DND-41 (cell line): ENCODE results near the gene EVC2.

Experiments used
- ATAC-seq: fragments of 200-7000 bp; cut with Tn5 transposase; 3 replicates; pipeline ENCODE4 v1.9.1; 2021; ENCODE audit warnings: low read depth; ENCODE audit not compliant: insufficient read depth
- DNase-seq: peaks from one replicate; pipeline ENCODE4 v3.0.0-alpha.2; 2020
- H2AFZ ChIP-seq: 2 replicates; pipeline ENCODE4 v1.6.0; 2012; ENCODE audit warnings: low read depth, low read length
- H3K27ac ChIP-seq: 2 replicates; pipeline ENCODE4 v1.5.1; 2012; ENCODE audit warnings: low read length, inconsistent platforms
- H3K27me3 ChIP-seq: fragments of 200-600 bp; sonication (generic); 2 replicates; pipeline ENCODE4 v1.6.0; 2012; ENCODE audit warnings: low read length, mild to moderate bottlenecking, inconsistent platforms; ENCODE audit not compliant: insufficient read depth, poor library complexity
- H3K36me3 ChIP-seq: 2 replicates; pipeline ENCODE4 v1.5.1; 2012; ENCODE audit warnings: low read length, inconsistent platforms; ENCODE audit not compliant: insufficient read depth
- H3K4me1 ChIP-seq: 2 replicates; pipeline ENCODE4 v1.5.1; 2012; ENCODE audit warnings: mild to moderate bottlenecking, low read length; ENCODE audit not compliant: insufficient read depth
- H3K4me2 ChIP-seq: 2 replicates; pipeline ENCODE4 v1.6.0; 2012; ENCODE audit warnings: mild to moderate bottlenecking, moderate library complexity, low read length, inconsistent platforms; ENCODE audit not compliant: insufficient read depth
- H3K4me3 ChIP-seq, 2 experiments: fragments of 200-600 bp in 1 of 2; shearing (Covaris generic) in 1 of 2; 2 replicates each; pipeline ENCODE4 v1.5.1; 2012 to 2016; ENCODE audit warnings: inconsistent platforms in 2 of 2, low read length in 2 of 2, mild to moderate bottlenecking in 2 of 2, low read depth in 1 of 2, moderate library complexity in 1 of 2
- H3K79me2 ChIP-seq: 2 replicates; pipeline ENCODE4 v1.6.0; 2012; ENCODE audit warnings: low read length, inconsistent platforms; ENCODE audit not compliant: insufficient read depth
- H3K9ac ChIP-seq: 2 replicates; pipeline ENCODE4 v1.6.0; 2012; ENCODE audit warnings: low read depth, mild to moderate bottlenecking, inconsistent platforms, low read length, moderate library complexity
- H3K9me3 ChIP-seq: 2 replicates; pipeline ENCODE4 v1.5.1; 2012; ENCODE audit warnings: low read length, moderate library complexity, mild to moderate bottlenecking, inconsistent platforms; ENCODE audit not compliant: insufficient read depth, severe bottlenecking
- H4K20me1 ChIP-seq: 2 replicates; pipeline ENCODE4 v1.6.0; 2012; ENCODE audit warnings: low read length; ENCODE audit not compliant: insufficient read depth
- EZH2 ChIP-seq: IDR thresholded peaks from 3 replicates; pipeline ENCODE4 v1.6.1; 2012; ENCODE audit warnings: borderline replicate concordance, low read depth, mild to moderate bottlenecking, moderate library complexity, low read length, inconsistent platforms; ENCODE audit not compliant: severe bottlenecking
- TF ChIP-seq, protein P1 (sequence below): IDR thresholded peaks from 2 replicates; pipeline ENCODE4 v1.5.1; 2012; ENCODE audit warnings: borderline replicate concordance, low read length, moderate library complexity, mild to moderate bottlenecking; ENCODE audit not compliant: poor library complexity, severe bottlenecking; ENCODE audit errors: extremely low read depth

EVC2 gene

DNA sequence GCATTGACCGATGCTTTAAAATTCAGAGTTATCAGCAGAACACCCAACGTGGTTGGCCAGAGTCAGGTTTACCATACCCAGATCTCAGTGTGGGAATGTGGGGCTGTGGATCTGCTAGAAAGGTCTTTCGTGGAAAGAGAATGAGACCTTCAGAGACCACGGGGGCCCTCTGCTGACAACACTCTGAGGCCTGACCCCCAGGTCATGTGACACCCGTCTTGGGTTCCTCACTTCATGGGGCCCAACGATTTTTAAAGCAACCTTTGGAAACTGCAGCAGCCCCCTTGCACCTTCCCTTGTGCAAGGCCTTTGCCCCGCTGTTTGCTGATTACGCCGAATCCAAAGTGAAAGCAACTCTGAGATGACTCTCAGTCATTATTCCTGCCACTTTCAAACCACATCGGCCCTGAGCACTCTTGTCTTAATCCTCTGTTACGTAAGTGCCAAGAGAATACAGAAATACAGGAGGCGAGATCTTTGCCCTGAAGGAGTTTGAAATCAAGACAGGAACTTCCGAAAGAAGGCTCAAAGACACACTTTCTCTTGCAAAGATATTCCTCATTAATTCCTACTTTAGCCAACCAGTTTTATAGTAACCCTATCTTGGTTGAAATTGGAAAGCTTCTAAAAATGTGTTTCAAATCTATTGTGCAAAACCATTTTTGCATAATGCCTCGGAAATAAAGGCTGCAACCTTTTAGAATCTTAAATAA is 88.3 kb downstream of the EVC2 start:
- no peaks in the 10 kb centered on the region for H4K20me1 ChIP-seq
- no peaks in the 10 kb centered on the region for H3K27me3 ChIP-seq
- no peak overlapping the region for H3K4me2 ChIP-seq
- no peaks in the 10 kb centered on the region for H3K4me1 ChIP-seq
- H3K27ac ChIP-seq = no peak overlapping the region
- no peaks in the 10 kb centered on the region for H3K79me2 ChIP-seq
- no peak overlapping the region for H3K9ac ChIP-seq
- H3K36me3 ChIP-seq = no peaks in the 10 kb centered on the region
- no peak overlapping the region for H2AFZ ChIP-seq
- no peaks in the 10 kb centered on the region for H3K9me3 ChIP-seq
- no peak for ATAC-seq
- no peak overlapping the region for H3K4me3 ChIP-seq
- TF ChIP-seq, protein P1, sequence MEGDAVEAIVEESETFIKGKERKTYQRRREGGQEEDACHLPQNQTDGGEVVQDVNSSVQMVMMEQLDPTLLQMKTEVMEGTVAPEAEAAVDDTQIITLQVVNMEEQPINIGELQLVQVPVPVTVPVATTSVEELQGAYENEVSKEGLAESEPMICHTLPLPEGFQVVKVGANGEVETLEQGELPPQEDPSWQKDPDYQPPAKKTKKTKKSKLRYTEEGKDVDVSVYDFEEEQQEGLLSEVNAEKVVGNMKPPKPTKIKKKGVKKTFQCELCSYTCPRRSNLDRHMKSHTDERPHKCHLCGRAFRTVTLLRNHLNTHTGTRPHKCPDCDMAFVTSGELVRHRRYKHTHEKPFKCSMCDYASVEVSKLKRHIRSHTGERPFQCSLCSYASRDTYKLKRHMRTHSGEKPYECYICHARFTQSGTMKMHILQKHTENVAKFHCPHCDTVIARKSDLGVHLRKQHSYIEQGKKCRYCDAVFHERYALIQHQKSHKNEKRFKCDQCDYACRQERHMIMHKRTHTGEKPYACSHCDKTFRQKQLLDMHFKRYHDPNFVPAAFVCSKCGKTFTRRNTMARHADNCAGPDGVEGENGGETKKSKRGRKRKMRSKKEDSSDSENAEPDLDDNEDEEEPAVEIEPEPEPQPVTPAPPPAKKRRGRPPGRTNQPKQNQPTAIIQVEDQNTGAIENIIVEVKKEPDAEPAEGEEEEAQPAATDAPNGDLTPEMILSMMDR = no peak
- TF ChIP-seq EZH2 = no peak
- DNase-seq = no peak

DNA sequence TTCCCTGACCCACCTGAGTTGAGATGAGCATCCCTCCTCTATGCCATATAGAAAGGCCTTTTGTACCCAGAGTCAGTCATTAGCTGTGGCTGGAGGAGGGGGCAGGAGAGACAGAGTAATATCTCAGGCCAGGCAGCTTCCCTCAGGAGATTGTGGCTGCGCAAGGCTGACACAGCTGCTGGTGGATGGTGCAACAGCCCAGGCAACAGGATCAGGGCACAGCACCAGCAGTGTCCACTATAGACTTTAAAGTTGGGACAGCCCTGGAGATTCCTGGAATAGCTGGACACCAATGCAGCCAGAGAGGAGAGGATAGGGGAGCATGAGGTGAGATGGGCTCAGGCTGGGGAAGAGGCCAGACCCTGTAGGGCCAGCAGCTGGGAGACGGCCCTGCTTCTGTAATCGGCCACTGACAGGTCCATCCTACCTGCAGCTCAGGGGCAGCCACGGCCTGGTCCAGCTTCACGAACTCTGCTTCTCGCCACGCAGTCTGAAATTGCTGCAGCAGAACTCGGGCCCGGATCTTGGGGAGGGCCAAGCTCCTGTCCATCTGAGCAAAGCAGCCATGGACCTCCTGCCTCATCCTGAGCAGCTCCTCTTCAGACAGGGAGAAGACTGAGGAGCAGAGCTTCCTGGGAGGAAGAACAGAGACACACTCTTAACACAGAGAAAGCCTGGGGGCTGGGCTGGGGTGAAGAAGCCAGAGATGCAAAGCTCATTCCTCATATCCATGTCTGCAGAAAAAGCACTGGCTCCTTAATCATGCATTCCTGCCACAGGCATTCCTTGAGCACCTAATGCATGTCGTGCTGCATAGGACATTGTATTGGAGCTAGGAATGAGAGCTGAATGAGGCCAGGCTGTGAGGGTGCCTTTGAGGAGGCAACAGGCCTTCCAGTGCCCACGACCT is 90.1 kb downstream of the EVC2 start:
- ATAC-seq (no peak), DNase-seq (no peak)
- H3K9me3 ChIP-seq = no peaks in the 10 kb centered on the region
- no peak overlapping the region for H3K27ac ChIP-seq
- H3K4me3 ChIP-seq = no peak overlapping the region
- H3K9ac ChIP-seq = no peak overlapping the region
- no peak overlapping the region for H3K4me2 ChIP-seq
- no peaks in the 10 kb centered on the region for H3K4me1 ChIP-seq
- no peak for TF ChIP-seq EZH2
- TF ChIP-seq, protein P1 = no peak
- H3K27me3 ChIP-seq = no peaks in the 10 kb centered on the region
- no peaks in the 10 kb centered on the region for H4K20me1 ChIP-seq
- H3K36me3 ChIP-seq = no peaks in the 10 kb centered on the region
- H3K79me2 ChIP-seq = no peaks in the 10 kb centered on the region
- H2AFZ ChIP-seq = no peak overlapping the region

- Histone ChIP-seq H3K4me2 (no peak overlapping the region), H3K36me3 (no peaks in the 10 kb centered on the region)
Observed at GRCh38 chr4:5616331-5616950, 91.9 kb downstream of the EVC2 start.

More at GRCh38 chr4:5616331-5616950, 91.9 kb downstream of the EVC2 start:
- Histone ChIP-seq H3K79me2 (no peaks in the 10 kb centered on the region), H3K4me1 (no peaks in the 10 kb centered on the region), H4K20me1 (no peaks in the 10 kb centered on the region), H2AFZ (no peak overlapping the region), H3K27ac (no peak overlapping the region), H3K9me3 (no peaks in the 10 kb centered on the region), H3K9ac (no peak overlapping the region), H3K4me3 (no peak overlapping the region), H3K27me3 (peaks cover 2% of the 10 kb centered on the region)
- TF ChIP-seq, protein P1 = no peak
- TF ChIP-seq EZH2 = no peak
- ATAC-seq (no peak), DNase-seq (no peak)
